Measurements from ENCODE around the gene B3GNT5.

The B3GNT5 gene

DNA sequence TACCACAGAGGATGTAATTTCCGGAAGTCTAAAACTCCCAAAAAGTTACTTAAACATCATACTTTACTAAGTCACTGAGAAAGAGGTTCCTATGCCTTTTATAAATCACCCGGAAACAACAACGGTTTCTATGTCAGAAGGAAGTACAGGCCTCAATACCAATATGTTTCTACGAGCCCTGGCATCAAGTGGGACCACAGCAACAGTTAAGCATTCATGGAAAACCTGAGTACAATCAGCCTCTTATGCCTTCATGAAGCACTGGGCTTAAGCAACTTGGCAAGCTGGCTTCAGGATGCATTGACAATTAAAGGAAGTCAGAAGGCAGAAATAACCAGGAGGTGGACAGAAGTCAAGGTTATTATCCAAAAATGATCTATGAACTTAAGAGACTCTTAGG is 19.1 kb upstream of the B3GNT5 start:
- DNase-seq: no peak

DNA sequence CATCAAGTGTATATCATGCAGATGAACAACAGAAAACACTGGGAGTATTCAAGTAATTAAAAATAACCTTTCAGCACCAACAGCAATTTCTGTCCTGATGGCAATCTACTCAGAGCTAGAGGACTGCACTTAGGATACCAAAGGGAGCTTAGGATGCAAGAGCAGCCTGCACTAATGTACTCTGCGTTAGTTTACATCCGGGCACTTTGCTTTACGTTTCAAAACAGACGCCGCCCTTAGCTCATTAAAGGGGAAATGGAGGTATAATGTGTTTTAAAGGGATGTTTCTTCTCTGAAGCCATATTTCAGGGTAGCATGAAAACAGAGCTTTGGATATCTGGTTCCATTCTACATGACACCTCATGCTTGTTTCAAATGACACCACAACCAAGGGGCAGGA is 14.0 kb upstream of the B3GNT5 start:
- DNase-seq: no peak

DNA sequence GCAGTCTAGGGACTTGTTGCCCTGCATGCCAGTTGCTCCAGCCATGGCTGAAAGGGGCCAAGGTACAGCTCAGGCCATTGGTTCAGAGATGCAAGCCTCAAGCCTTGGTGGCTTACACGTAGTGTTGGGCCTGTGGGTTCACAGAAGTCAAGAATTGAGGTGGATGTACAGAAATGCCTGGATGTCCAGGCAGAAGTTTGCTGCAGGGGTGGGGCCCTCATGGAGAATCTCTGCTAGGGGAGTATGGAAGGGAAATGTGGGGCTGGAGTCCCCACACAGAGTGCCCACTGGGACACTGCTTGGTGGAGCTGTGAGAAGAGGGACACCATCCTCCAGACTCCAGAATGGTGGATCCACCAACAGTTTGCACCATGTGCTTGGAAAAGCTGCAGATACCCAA is 10.6 kb upstream of the B3GNT5 start:
- no peak for DNase-seq

DNA sequence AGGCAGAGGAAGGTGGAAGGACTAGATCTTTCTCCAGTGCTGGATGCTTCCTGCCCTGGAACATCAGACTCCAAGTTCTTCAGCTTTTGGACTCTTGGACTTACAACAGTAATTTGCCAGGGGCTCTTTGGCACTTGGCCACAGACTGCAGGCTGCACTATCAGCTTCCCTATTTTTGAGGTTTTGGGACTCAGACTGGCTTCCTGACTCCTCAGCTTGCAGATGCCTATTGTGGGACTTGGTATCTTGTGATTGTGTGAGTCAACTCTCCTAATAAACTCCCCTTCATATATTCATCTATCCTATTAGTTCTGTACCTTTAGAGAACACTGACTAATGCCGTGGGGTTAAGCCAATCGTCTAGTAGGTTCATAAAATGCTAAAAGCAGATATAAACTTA is 8.8 kb upstream of the B3GNT5 start:
- no peak for DNase-seq

DNA sequence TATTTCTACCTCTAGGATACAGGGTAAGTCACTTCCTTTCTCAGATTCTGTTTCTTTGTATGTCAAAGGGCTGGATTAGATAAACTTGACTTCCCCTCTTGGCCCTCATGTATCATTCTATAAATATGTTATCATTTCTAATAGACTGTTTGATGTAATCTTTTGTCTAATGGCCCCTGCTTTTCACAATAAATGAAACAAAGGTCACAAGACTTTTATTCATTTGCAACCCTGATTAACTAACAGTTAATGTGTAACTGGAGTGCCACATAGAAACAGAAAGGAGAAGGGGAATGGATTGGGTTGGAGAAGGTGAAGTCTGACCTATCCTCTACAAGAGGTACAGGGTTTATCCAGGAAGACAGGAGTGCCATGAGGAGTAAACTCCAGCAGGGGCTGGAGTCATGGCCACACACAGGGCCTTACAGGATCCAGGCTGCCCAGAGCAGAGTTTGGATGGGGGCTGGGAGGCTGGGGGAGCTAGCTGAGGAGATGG is 8.0 kb upstream of the B3GNT5 start:
- DNase-seq: no peak

DNA sequence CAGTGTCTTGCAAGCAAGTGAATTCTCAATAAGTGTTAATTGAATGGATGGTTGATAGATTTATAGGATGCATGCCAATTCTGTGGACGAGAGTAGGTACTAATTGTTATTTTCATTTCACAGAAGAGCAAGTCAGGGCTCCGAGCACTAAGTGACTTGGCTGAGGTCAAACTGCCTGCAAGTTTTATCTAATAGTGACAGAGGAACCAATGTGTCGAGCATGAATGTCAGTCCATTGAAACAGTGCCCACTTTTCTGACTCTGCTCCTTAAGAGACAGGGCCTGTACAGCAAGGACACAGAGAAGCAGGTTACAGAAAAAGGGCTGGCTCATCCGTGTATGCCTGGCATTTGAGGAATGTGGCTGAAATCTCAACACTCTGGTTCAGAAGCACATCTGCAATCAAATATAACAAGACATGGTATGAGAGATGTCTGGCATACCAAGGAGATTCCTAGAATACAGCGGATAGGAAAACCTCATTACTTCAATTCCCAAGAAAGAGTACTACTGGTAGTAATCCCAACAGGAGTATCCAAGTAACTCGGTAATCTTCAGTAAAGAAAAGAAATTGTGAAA is 6.0 kb upstream of the B3GNT5 start:
- DNase-seq: no peak

DNA sequence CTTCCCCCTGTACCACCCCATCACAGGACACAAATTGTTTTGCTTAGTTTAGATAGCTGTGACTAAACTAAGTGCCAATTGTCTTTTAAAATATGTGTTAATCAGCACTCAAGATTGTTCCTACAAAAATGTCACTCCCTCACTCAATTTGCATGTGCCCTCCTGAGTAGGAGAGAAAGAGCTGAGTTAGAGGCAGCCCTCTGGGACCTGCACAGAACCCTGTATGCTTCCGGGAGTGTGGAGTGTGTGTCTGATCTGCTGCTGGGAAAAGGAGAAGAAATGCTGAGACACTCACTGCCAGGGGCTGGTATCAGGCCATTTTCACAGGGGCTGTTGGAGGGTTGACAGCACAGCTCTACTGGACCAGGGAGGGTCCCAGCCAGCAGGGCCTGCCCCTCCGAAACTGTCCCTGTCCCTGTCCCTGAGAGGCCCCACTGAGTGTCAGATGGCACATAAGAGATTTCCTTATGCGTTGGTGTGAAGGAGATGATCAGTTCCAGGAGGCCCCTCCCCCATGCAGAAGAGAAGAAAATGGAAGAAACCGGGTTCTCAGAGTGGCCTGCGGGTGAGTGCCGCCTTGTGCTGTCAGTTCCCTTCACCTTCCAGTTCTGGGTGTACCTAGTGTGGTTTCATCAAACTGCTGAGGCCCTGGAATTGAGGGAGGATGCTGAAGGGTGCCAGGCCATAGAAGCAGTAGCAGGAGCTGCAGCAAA is 3.9 kb upstream of the B3GNT5 start:
- DNase-seq: no peak

DNA sequence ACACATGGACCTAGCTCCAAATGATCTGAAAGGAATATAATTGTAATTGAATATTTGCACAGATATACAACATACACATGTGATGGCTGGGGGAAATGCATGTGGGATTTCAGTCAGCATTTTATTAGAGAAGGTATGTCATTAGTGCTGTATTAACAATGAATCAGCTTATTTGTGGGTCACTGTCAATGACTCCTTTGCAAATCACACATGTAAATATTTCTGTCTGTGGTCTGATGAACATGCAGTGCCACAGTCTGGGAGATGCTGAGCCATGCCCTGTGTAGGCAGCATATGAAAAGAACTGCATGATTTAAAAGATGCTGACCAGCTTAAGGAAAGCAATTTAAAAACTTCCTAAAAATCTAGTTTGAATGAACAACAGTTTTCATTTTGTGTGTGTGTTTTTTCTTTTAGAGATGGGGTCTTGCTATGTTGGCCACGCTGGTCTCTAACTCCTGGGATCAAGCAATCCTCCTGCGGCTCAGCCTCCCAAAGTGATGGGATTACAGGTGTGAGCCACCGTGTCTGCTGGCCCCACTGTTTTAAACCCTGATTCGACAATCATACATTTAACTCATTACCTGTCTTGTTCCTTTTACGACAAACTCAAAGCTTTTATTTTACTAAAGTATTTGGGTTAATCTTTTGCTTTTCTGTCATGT is 803 bp upstream of the B3GNT5 start:
- no peak for DNase-seq

DNA sequence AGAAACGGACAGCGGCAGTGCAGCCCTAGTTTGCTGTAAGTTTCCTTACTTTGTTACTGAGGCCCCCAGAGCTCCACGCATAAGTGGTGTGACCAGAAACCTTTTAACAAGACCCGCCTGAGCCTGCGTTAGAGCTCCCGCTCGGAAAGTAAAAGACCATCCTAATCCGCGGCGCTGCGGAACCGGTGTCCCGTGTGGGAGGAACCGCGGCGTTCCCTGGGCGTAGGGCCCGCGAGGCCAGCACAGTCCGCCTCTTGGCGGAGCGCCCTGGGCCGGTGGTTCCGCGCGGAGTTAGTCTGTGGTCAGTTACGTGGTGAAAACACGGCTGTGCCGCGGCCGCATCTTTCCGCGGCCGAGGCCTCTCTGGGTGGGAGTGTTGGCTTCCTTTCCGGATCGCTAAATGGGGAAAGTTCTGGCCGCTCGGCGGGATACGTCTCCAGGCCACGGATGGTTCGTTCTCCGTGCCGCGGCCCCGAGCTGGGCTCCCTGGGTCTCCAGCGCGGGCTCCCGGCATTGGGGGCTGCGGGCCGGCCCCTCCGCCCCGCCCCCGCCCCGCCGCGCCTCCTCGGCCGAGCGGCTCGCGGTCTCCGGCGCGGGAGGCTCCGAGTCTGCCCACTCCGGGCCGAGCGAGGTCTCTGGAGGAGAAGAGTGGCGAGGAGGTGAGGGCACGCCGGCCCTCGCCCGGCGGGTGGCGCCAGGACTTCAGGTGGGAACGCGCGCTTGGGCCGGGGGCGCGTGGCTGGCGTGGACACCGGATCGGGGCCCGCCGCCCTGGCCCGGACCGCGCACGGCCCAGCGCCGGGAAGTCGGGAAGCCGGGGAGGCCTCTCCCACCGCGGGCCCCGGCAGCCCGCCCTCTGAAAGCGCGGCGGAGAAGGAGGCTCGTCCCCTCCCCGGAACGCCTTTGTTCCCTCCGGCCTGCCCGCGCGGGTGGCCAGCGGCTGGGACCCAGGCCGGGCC is 754 bp downstream of the B3GNT5 start:
- DNase-seq: peak; percentile 56

DNA sequence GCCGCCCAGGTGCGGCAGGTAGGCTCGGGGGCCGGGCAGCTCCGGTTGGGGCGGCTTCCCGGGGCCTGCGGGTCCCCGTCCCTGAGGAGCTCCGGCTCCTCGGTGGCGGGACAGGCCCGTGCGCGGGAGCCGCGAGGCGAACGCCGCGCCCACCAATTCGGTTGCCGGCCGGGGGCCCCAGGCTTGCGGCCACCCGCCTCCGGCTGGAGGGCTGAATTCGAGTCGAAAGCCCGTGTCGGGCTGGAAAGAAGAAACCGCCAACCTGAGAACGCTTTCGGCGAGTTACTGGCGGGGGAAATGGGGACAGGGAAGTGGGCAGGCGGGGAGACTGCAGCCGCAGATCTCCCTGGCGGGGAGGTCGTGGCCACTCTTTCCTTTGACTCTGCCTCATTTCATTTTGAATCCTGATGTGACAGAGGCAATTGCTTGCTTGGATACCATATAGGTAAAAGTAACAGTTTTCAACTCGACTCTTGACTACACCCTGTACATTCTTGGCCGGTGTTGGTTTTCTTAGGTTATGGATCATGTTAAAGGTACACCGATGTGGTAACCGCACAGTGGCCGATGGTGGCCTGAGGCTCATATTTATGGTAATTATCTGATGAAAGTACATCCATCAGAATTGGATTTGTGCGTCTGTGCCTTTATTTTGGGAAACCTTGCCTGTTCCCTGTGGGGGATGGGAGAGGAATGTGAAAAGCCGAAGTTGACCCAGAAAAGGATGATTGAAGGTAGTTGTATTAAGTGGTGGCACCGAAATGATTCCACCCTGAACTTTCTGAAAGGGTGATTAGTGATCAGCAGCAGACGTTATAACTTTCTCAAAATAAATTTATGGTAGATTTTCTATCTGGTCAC is 1.7 kb downstream of the B3GNT5 start:
- DNase-seq: no peak

DNA sequence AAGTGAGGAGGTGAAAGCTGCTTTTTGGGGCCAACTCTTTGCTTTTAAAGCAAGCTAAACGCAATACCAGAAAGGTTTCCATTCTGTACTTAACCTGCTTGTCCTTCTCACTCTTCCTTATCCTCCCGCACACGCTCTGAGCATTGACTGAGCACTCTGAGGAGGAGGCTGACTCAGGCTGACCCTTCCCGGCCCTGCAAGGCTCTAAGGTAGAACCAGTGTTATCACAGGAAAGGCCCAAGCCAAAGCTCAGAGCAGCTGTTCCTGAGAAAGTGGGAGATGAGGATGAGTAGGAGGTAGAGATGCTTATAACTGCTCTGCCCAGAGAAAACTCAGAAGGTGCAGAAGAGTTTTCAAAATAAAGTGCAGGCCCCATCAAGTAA is 2.3 kb downstream of the B3GNT5 start:
- DNase-seq: no peak

DNA sequence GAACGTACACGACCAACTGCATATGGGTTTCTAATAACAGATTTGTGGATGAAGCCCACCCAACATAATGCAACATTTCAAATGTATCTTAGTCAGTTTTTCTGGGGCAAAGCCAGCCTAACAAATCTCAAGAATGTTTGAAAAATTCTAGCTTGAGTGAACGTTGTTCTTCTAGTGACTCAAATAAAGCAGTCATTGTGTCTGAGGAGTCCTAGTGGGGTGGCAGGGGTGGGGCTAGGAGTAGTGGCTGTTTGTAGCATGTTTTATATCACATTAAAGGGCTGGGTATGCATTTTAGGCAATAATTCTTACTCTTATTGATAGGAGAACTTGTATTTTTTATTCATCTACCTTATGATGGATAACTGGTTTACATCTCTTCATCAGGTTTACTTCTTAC is 6.0 kb downstream of the B3GNT5 start:
- DNase-seq: no peak

DNA sequence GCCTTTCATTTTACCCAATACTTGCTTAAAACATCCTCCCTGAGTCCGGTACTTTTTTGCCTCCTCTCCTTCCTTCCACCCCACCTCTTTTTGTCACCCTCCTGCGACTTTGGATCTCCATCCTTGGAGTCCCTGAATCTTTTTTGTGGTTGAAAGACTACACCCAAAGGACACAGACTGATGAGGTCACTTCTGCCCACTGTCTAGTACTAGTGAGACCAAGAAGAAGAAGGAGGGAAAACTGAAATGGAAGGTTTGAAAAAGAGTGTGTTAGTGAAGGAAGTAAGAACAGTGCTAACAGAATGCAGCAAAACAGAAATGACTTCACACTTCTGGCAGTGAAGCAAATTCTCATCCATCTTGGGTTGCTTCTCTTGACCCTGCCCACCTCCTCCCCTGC is 6.6 kb downstream of the B3GNT5 start:
- DNase-seq: no peak

DNA sequence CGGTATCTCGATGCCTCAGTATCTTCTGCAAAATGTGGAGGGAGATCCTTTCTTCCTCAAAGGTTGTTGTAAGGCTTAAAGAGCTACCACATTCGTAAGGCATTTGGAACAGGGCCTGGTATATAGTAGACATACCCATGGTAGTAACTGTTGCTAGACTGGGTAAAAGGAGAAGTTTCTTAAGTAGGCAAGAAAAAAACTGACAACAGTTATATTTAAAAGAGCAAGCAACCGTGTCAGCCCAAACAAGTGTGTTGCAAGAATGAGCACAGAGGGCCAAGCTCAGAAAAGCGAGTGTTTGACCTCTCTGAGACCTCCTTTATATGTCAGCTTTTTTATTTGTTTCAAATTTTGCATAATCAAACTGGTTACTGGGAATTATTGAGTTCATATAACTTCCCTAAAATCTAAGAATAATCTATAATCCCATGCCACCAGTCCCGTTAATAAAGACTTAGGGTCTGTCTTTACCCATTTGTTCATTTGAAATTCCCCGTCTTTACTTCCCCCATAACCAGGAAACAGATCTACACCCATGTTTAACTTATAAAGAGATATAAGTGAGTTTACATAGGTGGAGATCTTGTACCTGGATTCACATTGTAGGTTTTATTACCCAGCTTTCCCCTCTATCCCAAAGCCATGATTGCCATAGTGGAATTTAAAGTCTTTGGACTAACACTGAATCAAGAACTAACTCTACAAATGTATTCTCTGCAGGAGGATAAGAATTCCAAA is 7.3 kb downstream of the B3GNT5 start:
- DNase-seq: no peak

DNA sequence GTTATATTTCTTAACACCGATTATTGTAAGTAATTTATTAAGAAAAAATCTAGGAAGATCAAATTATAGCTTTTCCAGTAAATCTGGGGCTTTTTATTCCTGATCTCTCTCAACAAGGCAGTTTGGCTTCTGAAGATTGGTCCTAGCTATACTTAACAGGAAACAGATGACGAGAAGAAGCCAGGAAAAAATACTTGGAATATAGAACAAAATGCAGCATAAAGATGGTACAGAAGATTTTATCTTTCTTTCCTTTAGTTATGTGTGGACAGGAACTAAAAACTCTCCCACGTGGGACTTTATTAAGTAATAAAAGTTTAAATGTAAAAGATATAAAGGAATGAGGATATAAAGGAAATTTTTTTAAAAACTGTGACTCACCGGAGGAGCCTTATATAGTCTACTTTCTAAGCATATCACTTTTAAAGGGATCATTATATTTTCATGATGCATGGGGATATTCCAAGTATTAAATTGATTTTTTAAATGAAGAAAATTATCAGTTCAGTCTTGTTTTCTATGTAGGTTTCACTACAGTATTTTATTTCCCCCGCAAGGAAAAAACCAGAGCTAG is 8.2 kb downstream of the B3GNT5 start:
- DNase-seq: no peak

DNA sequence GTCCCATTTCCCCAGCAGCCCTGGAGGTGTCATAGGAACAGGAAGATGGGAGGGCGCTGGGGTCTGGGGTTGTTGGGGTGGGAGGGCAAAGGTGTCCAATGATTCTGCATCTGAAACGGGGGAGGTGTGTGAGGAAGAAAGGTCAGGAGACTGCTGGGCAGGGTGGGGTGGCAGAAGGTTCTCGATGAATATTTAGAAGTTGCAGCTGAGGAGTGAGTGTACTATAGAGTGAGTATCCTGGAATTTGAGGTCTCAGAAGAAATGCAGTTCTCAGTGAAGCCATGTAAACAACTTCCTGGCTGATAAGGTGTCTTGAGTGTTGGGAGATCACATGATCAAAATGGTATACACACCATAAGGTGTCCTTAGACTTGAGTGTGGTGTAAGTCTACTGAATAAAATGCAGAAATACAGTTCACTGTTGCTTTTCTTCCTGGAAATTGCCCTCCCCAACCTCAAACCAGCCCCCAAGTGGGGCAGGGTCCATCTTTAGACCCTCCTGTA is 9.9 kb downstream of the B3GNT5 start:
- DNase-seq: no peak

DNA sequence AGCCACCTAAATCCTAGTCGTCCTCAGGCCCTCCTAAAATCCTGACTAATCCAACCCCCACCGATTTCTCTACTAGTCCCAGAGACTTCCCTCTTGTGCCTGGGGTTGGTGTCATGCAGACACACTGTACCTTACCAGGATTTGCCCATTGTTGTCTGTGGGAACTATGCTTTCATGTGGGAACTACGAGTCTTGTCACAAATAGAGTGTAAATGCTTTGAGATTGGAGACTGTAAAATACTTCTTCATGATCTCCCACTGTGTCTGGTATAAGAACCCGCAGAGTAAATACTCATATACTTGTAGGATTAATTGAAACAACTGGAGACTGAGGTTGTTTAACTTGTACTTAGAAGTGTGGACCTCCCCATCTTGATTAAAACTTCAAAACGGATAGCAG is 11.2 kb downstream of the B3GNT5 start:
- DNase-seq: no peak

DNA sequence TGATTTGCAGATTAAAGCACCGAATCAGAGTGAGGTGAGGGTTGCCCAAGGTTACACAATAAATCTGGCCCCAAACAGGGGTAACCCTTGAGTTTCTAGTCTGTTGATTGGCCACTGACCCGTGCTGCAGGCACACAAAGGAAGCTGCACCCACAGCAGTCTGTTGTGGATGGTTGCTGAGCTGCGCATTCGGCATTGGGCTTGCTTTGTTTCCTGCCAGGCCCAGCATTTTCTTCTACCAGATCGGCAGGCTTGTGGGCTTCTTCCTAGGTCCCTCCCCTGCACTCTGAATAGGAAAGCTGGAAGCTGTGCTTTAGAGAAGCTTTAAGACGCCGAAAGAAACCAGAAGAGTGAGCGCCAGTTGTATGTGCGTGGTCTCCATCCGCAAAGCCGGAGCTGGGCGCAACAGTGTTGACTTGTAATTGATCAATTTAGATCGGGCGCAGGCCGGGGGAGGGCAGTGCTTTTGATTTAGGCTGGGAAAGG is 12.1 kb downstream of the B3GNT5 start:
- peak; percentile 82 for DNase-seq

DNA sequence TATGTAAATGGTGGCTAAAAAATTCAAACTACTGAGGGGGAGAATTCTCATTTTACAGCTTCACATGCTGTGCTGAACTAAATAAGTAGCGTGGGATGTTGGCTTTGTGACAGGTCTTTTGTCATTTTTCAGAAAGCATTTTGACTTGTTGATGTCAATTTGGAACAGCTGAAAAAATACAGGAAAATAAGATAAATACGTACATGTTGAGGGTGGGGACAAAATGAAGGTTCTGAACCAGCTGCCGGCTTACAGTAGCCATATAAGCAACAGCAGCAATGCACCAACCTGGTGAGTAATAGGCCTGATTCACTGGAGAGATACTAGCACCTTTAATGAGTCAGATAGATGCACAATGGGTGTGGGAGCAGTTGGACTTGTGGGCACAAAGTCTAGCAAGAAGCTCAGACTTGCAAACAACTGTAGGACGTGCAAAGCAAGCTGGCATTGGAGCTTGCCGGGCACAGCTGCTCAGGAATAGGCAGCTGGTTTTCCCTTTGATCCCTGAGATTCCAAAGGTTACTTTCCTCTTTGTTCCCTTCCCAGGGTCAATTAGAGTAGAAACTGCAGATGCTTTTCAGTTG is 12.9 kb downstream of the B3GNT5 start:
- DNase-seq: peak; percentile 33

DNA sequence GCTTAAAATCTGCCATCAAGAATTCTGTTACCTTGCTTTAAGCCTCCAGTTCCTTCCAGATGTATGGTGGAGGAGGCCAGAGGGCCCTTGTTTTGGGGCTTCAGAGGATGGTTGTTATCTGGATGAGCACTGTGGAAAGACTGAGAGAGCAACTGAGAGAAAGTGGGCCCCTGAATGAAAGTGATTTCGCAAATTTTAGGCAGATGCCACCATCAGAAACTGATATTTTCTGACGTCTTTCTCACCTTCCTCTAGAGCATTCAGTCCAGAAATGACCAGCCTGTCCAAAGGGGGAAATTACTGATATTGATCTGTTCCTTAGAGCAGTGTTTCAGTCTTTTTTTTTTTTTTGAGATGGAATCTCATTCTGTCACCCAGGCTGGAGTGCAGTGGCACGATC is 13.4 kb downstream of the B3GNT5 start:
- DNase-seq: no peak

All from NCI-H774 (cell line).